HCT116 (cell line): Measurements from ENCODE around the gene GPX2. TPM values are rescaled to one million over a fixed set of nuclear protein-coding genes. Genes with fewer than 3 reads are reported as not detected.

Experiments
- ATAC-seq: fragments of 200-7000 bp; cut with Tn5 transposase; 2 replicates; pipeline ENCODE4 v1.9.1; 2020; ENCODE audit warnings: mild to moderate bottlenecking, moderate library complexity
- BruUV-seq: library from RNA; stranded (reverse); fragments of 400-500 nt; replicated peaks from 2 replicates; lab custom pipeline; 2021; lab: Mats Ljungman, UMichigan
- CTCF ChIA-PET: fragments of 300-600 bp; sonication (Branson Sonifier 250); formaldehyde crosslinking; loops from one replicate; lab custom pipeline; 2021; ENCODE audit warnings: antibody characterized with exemption; lab: Charles Lee
- POLR2A ChIA-PET: fragments of 300-600, 350-600 bp; sonication (Branson Sonifier 250); formaldehyde crosslinking; loops from one replicate; lab custom pipeline; 2021; ENCODE audit warnings: antibody characterized with exemption; lab: Charles Lee
- RAD21 ChIA-PET, 2 experiments: fragments of 300-600 bp; sonication (Branson Sonifier 250); formaldehyde crosslinking; loops; one replicate each; lab custom pipeline; 2023; ENCODE audit warnings: low total read pairs in 2 of 2; ENCODE audit not compliant: uncharacterized antibody in 2 of 2, unreplicated experiment in 2 of 2, low non-redundant PET in 1 of 2; lab: Charles Lee
- DNase-seq: peaks from one replicate; pipeline ENCODE4 v3.0.0-alpha.2; 2010; ENCODE audit warnings: low read depth, low spot score
- H2AFZ ChIP-seq: fragments of 200-600 bp; shearing (Covaris generic), sonication (generic); 2 replicates; pipeline ENCODE4 v1.6.1; 2017; ENCODE audit warnings: low read depth, mixed run types, mixed read lengths, antibody characterized with exemption, low read length; ENCODE audit not compliant: poor library complexity, severe bottlenecking
- H3K27ac ChIP-seq: 2 replicates; pipeline ENCODE4 v1.5.1; 2012; ENCODE audit warnings: low read depth, low read length
- H3K27me3 ChIP-seq: fragments of 200-600 bp; sonication (generic); 2 replicates; pipeline ENCODE4 v1.6.1; 2016; ENCODE audit warnings: mixed run types, low read length, mixed read lengths; ENCODE audit not compliant: insufficient read depth
- H3K36me3 ChIP-seq, 2 experiments: fragments of 200-500 bp in 1 of 2; fragments of 200-600 bp in 1 of 2; sonication (Bioruptor generic) in 1 of 2; sonication (generic) in 1 of 2; 2 replicates each; pipeline versions ENCODE4 v1.5.1 to v1.6.1; 2014 to 2016; ENCODE audit warnings: low read length in 2 of 2, inconsistent platforms in 1 of 2, mixed read lengths in 1 of 2, mixed run types in 1 of 2; ENCODE audit not compliant: insufficient read depth in 2 of 2, control insufficient read depth in 1 of 2
- H3K4me1 ChIP-seq, 2 experiments: fragments of 200-600 bp in 1 of 2; sonication (generic) in 1 of 2; 2 replicates each; pipeline versions ENCODE4 v1.5.1 to v1.6.1; 2012 to 2017; ENCODE audit warnings: low read length in 2 of 2, inconsistent platforms in 1 of 2, mild to moderate bottlenecking in 1 of 2, mixed read lengths in 1 of 2, mixed run types in 1 of 2, moderate library complexity in 1 of 2; ENCODE audit not compliant: insufficient read depth in 2 of 2, control insufficient read depth in 1 of 2
- H3K4me2 ChIP-seq: fragments of 200-600 bp; sonication (generic); 2 replicates; pipeline ENCODE4 v1.6.1; 2017; ENCODE audit warnings: mixed run types, low read length, mixed read lengths
- H3K4me3 ChIP-seq, 2 experiments: fragments of 200-600 bp in 1 of 2; sonication (generic) in 1 of 2; replicated peaks in 1 of 2; 2 replicates each; pipeline ENCODE4 v1.5.1; 2011 to 2016; ENCODE audit warnings: low read length in 2 of 2, control low read depth in 1 of 2, low read depth in 1 of 2, mild to moderate bottlenecking in 1 of 2, mixed read lengths in 1 of 2, mixed run types in 1 of 2
- H3K79me2 ChIP-seq: fragments of 200-600 bp; sonication (generic); 2 replicates; pipeline ENCODE4 v1.6.1; 2017; ENCODE audit warnings: mild to moderate bottlenecking, mixed run types, low read length, moderate library complexity, mixed read lengths; ENCODE audit not compliant: insufficient read depth
- H3K9ac ChIP-seq: fragments of 200-600 bp; sonication (generic); 2 replicates; pipeline ENCODE4 v1.6.1; 2016; ENCODE audit warnings: low read length, mixed read lengths
- H3K9me2 ChIP-seq: fragments of 200-600 bp; sonication (generic), shearing (Covaris generic); 2 replicates; pipeline ENCODE4 v1.6.1; 2017; ENCODE audit warnings: mixed run types, mild to moderate bottlenecking, moderate library complexity; ENCODE audit not compliant: insufficient read depth
- H3K9me3 ChIP-seq, 2 experiments: fragments of 200-500 bp in 1 of 2; fragments of 200-600 bp in 1 of 2; sonication (Bioruptor generic) in 1 of 2; sonication (generic) in 1 of 2; 2 replicates each; pipeline ENCODE4 v1.6.1; 2014 to 2017; ENCODE audit warnings: low read length in 2 of 2, mixed read lengths in 2 of 2, inconsistent platforms in 1 of 2, low read depth in 1 of 2, mild to moderate bottlenecking in 1 of 2, mixed run types in 1 of 2, moderate library complexity in 1 of 2; ENCODE audit not compliant: control insufficient read depth in 1 of 2, insufficient read depth in 1 of 2
- H4K20me1 ChIP-seq: fragments of 200-600 bp; sonication (generic), shearing (Covaris generic); 2 replicates; pipeline ENCODE4 v1.6.1; 2017; ENCODE audit warnings: mixed run types, mild to moderate bottlenecking, moderate library complexity; ENCODE audit not compliant: insufficient read depth
- CBX3 ChIP-seq: IDR thresholded peaks from 2 replicates; pipeline ENCODE4 v1.6.1; 2012; ENCODE audit warnings: low read depth
- ELF1 ChIP-seq: IDR thresholded peaks from 2 replicates; pipeline ENCODE4 v1.6.1; 2012; ENCODE audit warnings: low read depth, borderline replicate concordance
- EZH2phosphoT487 ChIP-seq: fragments of 200-600 bp; IDR thresholded peaks from 2 replicates; pipeline ENCODE4 v1.6.1; 2018; ENCODE audit warnings: antibody characterized with exemption, borderline replicate concordance
- FOSL1 ChIP-seq: IDR thresholded peaks from 2 replicates; pipeline ENCODE4 v1.6.1; 2012; ENCODE audit warnings: low read depth
- JUND ChIP-seq: IDR thresholded peaks from 2 replicates; pipeline ENCODE4 v1.6.1; 2012
- MAX ChIP-seq: IDR thresholded peaks from 2 replicates; pipeline ENCODE4 v1.6.1; 2012
- POLR2AphosphoS5 ChIP-seq: IDR thresholded peaks from 2 replicates; pipeline ENCODE4 v1.6.1; 2011; ENCODE audit warnings: mild to moderate bottlenecking, low read depth, low read length, moderate library complexity
- SIN3A ChIP-seq: IDR thresholded peaks from 2 replicates; pipeline ENCODE4 v1.6.1; 2012; ENCODE audit warnings: low read depth
- SP1 ChIP-seq: IDR thresholded peaks from 2 replicates; pipeline ENCODE4 v1.6.1; 2012; ENCODE audit warnings: low read depth
- SRF ChIP-seq: IDR thresholded peaks from 2 replicates; pipeline ENCODE4 v1.6.1; 2012; ENCODE audit warnings: low read depth
- TCF7L2 ChIP-seq: IDR thresholded peaks from 2 replicates; pipeline ENCODE4 v1.7.0; 2011; ENCODE audit warnings: borderline replicate concordance, inconsistent platforms; ENCODE audit not compliant: insufficient read depth, insufficient read length; ENCODE audit errors: extremely low read depth
- ZFX ChIP-seq: fragments of 450-650 bp; IDR thresholded peaks from 2 replicates; pipeline ENCODE4 v1.6.1; 2017
- ZNF274 ChIP-seq: fragments of 200-500 bp; sonication (Bioruptor generic); IDR thresholded peaks from 2 replicates; pipeline ENCODE4 v1.6.1; 2014; ENCODE audit warnings: mild to moderate bottlenecking, low read depth, low read length, inconsistent platforms
- intact Hi-C: fragments of 100-400 bp; cut with micrococcal nuclease; formaldehyde crosslinking; loops from 2 replicates; pipeline ENCODE4 v1.10.0; 2022
- total RNA-seq: library from RNA; stranded (reverse); gene quantifications from one replicate; pipeline ENCODE4 v1.2.1, GENCODE V29; 2021; ENCODE audit not compliant: unreplicated experiment
- TF ChIP-seq, protein P1 (sequence below): IDR thresholded peaks from 2 replicates; pipeline ENCODE4 v1.6.1; 2012

GPX2 gene
- total RNA-seq, 1 experiment from 2014 or later = 0.61 TPM

- ATAC-seq (no peak), DNase-seq (no peak)
- H3K9ac ChIP-seq = no peak overlapping the region
- RAD21 ChIA-PET = no interaction called here
- POLR2A ChIA-PET = no interaction called here
- no peaks in the 10 kb centered on the region for H3K9me2 ChIP-seq
- CTCF ChIA-PET = no interaction called here
- H3K79me2 ChIP-seq = no peaks in the 10 kb centered on the region
- no peak overlapping the region for H3K4me3 ChIP-seq
- intact Hi-C loops = no loop called here
- H3K4me2 ChIP-seq = no peak overlapping the region
- H2AFZ ChIP-seq = no peak overlapping the region
- H3K4me1 ChIP-seq = no peaks in the 10 kb centered on the region
- H3K27ac ChIP-seq = no peak overlapping the region
- no peaks in the 10 kb centered on the region for H3K36me3 ChIP-seq
- H4K20me1 ChIP-seq = no peaks in the 10 kb centered on the region
- no peaks in the 10 kb centered on the region for H3K27me3 ChIP-seq
- no peaks in the 10 kb centered on the region for H3K9me3 ChIP-seq
- TF ChIP-seq, protein P1, sequence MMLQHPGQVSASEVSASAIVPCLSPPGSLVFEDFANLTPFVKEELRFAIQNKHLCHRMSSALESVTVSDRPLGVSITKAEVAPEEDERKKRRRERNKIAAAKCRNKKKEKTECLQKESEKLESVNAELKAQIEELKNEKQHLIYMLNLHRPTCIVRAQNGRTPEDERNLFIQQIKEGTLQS = no peak
- no peak for TF ChIP-seq CBX3
- no peak for TF ChIP-seq ZFX
- TF ChIP-seq EZH2phosphoT487 = no peak
- TF ChIP-seq POLR2AphosphoS5 = no peak
- no peak for TF ChIP-seq FOSL1
- no peak for TF ChIP-seq SRF
- TF ChIP-seq SIN3A = no peak
- no peak for TF ChIP-seq MAX
- TF ChIP-seq JUND = no peak
- TF ChIP-seq TCF7L2 = no peak
- no peak for TF ChIP-seq ZNF274
- no peak for TF ChIP-seq ELF1
- no TSS peak for BruUV-seq
Observed at GRCh38 chr14:64944861-64945260, 2.3 kb upstream of the GPX2 start.

DNA sequence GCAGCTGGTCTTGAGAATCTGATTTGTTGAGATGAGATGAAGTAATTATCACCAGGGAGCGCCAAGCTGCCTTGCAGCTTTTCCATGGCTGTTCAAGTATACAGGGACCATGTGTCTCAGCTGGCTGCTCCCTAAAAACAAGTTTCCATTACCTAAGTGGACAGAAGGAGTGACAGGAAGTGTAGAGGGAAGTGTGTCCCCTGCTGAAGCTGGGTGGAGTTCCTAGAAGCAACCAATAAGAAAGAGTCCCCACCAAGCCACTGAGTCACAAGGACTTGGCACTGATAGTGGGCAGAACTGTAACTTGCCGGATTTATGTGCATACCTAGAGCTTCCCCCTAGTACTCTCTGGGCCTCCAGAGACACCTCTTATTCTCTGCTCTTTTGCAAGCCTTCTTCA lies 1.5 kb upstream of the GPX2 start:
- no peak overlapping the region for H3K4me2 ChIP-seq
- intact Hi-C loops = no loop called here
- DNase-seq (no peak), ATAC-seq (no peak)
- ChIA-PET CTCF (interaction anchor here (1.1 kb wide), 1 partner anchor 9 kb away, joined by 3 read pairs; no protein-coding TSS in a partner anchor), POLR2A (no interaction called here), RAD21 (no interaction called here)
- H3K79me2 ChIP-seq = no peaks in the 10 kb centered on the region
- H3K9ac ChIP-seq = no peak overlapping the region
- H4K20me1 ChIP-seq = no peaks in the 10 kb centered on the region
- no TSS peak for BruUV-seq
- H3K4me3 ChIP-seq = no peak overlapping the region
- H3K9me3 ChIP-seq = no peaks in the 10 kb centered on the region
- H3K27me3 ChIP-seq = no peaks in the 10 kb centered on the region
- H3K9me2 ChIP-seq = no peaks in the 10 kb centered on the region
- no peak overlapping the region for H3K27ac ChIP-seq
- H3K36me3 ChIP-seq = no peaks in the 10 kb centered on the region
- no peak overlapping the region for H2AFZ ChIP-seq
- H3K4me1 ChIP-seq = no peaks in the 10 kb centered on the region
- TF ChIP-seq SP1 = no peak
